ENCODE results near the gene HBM.
"Not testable (repeated sequence)": the region's sequence is repeated elsewhere in the genome, so short reads cannot be mapped to it uniquely, and the experiment has no call there.

HBM gene, protein sequence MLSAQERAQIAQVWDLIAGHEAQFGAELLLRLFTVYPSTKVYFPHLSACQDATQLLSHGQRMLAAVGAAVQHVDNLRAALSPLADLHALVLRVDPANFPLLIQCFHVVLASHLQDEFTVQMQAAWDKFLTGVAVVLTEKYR

DNA sequence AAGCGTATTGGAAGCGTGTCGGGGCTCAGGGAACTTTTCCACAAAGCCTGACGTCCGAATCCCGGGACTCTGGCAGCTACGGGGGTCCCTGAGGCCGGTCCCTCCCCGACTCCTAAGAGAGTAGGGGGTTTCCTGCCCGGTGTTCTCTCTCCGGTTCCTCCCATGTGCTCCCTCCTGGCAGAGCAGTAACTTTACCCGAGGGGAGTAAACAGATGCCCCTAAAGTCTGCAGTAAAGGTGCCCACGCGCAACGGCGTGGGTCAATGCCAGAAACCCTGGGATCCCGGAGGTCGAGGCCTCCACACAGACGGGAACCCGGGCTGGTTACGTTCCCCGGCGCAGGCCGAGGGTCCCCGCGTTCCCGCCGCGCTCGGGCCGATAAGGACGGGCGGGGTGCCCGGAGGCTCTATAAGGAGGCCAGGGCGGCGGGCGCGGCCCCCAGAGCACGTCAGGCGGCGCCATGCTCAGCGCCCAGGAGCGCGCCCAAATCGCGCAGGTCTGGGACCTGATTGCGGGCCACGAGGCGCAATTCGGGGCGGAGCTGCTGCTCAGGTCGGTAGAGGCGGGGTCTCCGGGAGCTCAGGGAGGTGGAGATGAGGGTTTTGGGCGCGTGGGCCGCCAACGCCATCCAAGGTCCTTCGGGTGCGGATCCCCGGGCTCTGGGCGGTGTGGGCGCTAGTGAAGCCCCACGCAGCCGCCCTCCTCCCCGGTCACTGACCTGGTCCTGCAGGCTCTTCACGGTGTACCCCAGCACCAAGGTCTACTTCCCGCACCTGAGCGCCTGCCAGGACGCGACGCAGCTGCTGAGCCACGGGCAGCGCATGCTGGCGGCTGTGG, at the start of gene HBM:
TSS of gene HBM (plus strand) at position 440 of the 836 bp plus-strand sequence. CDS start at position 460, 20 bp downstream.
- DNase-seq (ENCODE audit: low read depth): no peak

DNA sequence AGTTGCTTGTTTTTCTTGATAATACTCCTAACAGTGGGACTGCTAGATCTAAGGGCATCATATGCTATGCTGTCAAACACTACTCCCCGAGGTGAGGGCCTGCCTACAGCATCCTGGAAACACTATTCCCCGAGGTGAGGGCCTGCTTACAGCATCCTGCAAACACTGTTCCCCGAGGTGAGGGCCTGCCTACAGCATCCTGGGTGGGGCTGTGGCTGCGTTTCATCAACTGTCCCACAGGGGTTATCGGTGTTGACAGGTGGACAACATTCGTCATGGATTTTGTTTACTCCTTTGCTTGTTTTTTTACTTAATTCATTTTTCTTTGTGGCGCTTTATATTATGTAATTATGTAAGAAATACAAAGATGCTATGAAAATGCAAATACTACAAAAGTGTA, 49.8 kb upstream of the HBM start:
- no peak for DNase-seq (ENCODE audit: low read depth)

DNA sequence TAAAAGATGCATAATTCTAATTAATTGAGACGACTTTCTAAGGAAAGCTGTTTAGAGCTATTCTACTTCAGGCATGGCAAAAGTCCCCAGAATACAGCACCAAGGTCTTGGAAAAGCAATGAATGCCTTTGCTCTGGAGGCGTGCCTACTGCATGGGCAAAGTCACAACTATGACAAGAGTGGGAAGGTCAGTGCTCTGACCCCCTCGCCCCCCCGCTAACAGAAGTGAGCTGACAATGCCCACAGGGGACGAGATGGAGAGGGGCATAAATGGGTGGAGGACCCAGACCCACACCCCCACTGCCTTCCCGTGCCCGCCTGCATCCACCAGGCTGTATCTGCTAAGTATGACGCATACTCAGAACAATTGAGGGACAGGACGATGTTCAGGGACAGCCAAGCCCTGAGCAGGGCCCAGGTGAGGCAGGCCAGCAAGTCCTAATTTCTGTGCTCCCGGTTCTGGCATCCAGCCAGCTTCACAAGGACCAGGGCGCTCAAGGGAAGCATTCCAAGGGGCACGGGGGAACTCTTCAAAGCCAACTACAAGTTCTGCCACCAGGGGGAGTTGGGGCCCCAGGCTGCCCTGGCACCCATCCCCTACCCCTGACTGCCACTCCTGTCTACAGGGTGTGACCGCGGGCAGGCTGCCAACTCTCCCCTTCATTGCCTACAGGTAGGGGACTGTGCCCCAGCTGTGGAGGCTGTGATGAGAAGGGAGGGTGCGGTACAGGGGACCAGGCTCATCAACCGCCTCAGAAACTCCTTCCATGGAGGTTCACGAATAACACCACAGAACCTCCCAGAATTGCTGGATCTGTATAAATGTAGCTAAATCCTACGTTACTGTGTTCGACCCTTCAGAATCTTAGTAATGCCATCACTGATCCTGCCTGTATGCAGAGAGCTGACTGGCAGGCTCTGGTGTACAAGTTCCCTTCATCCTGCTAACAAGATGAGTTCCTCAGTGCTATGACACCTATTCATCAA, 48.1 kb upstream of the HBM start:
- no peak for DNase-seq (ENCODE audit: low read depth)

DNA sequence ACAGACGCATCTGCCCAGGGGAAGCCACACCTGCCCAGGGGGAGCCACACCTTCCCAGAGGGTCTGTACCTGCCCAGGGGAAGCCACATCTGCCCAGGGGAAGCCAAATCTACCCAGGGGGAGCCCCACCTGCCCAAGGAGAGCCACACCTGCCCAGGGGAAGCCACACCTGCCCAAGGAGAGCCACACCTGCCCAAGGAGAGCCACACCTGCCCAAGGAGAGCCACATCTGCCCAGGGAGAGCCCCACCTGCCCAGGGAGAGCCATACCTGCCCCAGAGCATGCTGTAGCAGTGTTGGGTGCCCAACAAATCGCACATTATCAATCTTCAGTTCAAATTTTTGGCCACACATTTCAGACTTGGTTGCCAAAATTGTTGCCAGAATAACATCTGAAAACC, 46.9 kb upstream of the HBM start:
- no peak for DNase-seq (ENCODE audit: low read depth)

DNA sequence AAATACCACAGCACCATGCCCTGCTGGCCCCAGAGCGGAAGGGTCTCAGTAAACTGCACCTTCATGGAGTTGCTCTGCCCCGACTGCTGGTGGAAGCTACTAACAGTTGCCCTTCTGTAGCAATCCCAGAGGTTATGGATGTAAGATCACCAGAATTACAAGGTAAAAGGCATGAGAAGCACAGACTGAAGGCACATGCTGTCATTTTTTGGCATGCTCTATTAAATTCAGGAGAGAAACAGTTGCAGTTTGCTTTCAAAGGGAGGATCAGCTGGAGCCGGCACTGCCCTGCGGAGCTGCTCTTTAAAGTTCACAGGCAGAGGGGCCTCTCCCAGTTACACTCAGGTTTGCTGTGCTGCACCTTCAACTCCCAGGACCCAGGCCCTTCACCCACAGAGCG, 46.5 kb upstream of the HBM start:
- no peak for DNase-seq (ENCODE audit: low read depth)

DNA sequence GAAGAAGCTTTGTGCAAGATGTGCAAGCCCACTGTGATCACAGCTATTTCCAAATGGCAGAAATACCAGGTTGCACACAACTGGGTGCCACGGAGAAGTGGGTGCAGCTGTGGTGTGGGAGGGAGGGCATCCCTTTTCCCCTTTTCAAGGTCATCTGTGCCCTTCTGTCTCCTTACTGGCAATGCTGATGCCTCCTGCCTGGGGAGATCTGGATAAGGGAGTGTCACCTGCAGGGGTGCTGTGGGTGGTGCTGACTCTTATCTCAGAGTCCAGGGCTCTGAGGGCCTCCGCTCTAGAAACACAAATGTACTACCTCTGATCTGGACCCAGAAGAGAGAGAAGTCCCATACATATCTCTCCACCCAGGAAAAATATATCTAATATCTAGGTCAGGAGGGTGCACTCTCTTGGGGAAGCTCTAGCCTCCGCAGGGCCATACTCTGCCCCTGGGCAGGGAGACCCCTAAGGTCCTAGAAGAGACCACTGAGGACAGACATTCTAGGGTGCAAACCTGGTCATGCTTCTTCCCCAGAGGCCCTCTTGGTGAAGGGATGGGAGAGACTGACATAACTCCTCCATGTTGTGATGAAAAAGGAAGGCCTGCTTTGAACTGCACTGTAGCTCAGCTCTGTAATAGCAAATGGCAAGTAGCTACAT, 45.8 kb upstream of the HBM start:
- no peak for DNase-seq (ENCODE audit: low read depth)

DNA sequence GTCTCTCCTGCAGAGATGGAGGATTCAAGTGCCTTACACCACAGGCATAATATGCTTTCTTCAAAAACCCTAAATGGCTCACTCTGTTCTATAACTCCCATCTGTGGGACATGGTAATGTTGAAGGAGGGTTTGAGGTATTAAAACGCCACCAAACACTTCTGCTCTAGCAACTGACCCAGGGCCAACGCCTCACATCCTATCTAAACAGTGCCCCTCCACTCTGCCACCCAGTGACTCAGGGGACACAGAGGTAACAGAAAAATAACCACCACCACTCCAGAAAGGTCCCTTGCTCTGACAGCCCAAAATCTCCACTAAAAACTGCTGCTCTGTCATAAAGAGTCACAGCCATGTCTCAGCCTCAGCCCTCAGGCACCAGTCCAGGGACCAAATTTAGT, 45.0 kb upstream of the HBM start:
- DNase-seq (ENCODE audit: low read depth): no peak

DNA sequence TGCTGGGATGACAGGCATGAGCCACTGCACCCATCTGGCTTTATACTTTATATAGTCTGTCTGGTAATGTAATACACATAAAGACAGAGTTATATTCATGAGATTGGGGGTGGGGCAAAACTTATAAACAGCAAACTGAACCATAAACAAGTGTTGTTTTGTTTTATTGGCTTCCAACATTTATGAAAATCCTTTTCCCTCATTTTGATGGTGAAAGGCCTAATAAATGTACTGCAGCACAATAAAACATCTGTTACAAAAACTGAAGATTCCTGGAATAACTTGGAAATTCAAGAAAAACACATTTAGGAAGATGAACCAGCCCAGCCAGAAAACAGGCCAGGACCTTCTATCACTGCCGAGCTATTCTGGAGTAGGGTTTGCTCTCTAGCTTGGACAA, 43.4 kb upstream of the HBM start:
- DNase-seq (ENCODE audit: low read depth): no peak

DNA sequence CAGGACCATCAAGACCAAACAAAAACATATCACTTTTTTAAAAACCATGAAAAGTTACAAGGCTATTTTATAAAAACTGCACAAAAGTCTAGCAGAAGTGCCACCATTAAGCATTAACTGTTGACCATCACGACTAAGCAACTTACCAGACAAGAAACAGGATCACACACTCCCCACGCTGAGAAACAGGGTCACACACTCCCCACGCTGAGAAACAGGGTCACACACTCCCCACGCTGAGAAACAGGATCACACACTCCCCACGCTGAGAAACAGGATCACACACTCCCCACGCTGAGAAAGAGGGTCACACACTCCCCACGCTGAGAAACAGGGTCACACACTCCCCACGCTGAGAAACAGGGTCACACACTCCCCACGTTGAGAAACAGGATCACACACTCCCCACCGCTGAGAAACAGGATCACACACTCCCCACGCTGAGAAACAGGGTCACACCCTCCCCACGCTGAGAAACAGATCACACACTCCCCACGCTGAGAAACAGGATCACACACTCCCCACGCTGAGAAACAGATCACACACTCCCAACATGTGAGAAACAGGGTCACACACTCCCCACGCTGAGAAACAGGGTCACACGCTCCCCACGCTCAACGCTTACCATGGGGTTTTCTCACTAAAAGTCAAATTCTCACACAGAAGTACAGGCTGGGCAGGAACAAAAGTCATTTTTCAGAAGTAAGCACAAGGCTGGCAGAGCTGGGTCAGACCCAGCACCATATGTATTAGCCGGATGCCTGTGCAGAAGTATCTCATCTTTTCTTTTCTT, 42.0 kb upstream of the HBM start:
- DNase-seq (ENCODE audit: low read depth): not testable (repeated sequence)

DNA sequence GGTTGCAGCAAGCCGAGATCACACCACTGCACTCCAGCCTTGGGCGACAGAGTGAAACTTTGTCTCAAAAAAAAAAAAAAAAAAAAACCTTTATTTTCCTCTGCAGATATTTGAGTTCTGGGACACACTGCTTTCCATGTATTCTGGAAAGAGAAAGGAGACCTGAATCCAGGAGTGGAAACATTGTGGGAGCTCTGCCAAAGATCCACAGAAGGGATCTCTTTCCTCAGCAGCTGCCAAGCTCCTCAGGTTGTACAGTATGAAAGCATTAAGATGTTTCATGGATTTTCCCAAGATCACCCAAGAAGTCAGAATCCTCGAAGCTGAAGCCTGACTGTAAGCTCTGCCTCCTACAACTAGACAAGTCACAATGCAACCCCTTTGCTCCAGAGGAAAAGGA, 40.8 kb upstream of the HBM start:
- no peak for DNase-seq (ENCODE audit: low read depth)

DNA sequence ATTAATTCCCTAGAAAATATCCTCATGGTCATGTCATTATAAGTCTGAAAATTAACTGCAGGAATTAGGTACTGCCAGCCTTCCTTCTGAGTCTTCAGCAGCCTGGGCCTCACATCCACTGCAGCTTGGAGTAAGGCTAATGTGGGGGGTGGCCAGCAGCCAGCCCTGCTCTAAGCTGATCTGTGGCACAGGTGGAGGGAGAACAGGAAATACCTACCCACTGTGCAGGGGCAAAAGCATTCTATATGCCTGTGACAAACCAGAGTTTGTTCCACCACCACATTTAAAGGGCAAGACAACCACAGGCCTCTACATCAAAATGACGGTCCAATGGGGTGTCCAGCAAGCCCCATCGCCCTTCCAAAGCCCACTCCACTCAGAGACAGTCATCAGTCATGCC, 36.7 kb upstream of the HBM start:
- no peak for DNase-seq (ENCODE audit: low read depth)

DNA sequence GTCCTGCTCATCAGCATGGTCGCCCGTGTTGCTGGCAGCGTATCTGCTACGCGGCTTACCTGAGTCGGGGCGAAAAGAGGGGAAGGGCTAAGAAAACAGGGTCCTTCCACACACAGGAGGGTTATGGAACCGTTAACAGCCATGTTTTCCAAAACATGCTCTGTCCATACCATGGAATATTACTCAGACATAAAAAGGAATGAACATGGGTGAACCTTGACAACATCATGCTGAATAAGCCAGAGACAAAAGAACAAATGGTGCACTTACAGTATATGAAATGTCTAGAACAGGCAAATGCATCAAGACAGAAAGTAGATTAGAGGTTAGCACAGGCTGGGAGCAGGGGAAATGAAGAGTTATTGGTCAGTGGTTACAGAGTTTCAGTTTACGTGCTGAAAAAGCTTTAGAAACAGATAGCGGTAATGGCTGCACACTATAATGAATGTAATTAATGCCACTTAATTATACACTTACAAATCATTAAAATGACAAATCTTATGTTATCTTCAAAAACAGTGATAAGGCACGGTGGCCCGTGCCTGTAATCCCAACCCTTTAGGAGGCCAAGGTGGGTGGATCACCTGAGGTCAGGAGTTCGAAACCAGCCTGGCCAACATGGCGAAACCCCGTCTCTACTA, 35.1 kb upstream of the HBM start:
- no peak for DNase-seq (ENCODE audit: low read depth)

DNA sequence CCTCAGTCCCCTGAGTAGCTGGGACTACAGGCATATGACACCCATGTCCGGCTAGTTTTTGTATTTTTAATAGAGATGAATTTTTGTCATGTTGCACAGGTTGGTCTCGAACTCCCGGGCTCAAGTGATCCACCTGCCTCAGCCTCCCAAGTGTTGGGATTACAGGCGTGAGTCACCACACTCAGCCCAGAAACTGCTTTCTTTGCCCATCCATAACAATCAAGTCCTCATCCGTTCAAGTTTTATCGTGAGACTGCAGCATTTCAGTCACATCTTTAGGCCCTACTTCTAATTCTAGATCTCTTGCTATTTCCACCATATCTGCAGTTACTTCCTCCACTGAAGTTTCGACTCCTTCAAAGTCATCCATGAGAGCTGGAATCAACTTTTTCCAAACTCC, 33.7 kb upstream of the HBM start:
- no peak for DNase-seq (ENCODE audit: low read depth)

DNA sequence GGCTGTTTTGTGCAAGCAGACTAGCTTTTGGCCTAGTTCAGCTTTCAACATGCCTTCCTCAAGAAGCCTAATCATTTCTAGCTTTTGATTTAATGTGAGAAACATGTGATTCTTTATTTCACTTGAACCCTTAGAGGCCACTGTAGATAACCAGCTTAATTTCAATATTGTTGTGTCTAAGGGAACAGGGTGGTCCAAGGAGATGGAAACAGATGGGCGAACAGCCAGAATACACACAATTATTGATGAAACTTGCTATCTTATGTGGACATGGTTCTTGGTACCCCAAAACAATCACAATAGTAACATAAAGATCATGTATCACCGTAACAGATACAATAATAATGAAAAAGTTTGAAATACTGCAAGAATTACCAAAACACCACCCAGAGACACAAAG, 32.1 kb upstream of the HBM start:
- no peak for DNase-seq (ENCODE audit: low read depth)

DNA sequence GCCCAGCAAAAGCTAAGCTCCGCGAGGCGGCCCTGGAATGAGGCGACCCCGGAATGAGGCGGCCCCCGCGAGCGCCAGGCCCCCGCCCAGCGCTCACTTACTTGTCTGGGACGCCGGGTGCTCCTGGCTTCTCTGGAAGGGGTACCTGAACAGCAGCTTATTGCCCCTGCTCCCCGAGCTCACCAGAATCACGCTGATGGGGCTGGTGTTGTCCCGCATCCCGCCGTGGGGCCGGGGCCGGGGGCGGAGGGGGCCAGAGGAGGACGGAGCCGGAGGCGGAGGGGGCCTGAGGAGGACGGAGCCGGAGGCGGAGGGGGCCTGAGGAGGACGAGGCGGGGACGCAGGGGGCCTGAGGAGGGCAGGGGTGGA, 27.7 kb upstream of the HBM start:
- DNase-seq (ENCODE audit: low read depth): no peak

DNA sequence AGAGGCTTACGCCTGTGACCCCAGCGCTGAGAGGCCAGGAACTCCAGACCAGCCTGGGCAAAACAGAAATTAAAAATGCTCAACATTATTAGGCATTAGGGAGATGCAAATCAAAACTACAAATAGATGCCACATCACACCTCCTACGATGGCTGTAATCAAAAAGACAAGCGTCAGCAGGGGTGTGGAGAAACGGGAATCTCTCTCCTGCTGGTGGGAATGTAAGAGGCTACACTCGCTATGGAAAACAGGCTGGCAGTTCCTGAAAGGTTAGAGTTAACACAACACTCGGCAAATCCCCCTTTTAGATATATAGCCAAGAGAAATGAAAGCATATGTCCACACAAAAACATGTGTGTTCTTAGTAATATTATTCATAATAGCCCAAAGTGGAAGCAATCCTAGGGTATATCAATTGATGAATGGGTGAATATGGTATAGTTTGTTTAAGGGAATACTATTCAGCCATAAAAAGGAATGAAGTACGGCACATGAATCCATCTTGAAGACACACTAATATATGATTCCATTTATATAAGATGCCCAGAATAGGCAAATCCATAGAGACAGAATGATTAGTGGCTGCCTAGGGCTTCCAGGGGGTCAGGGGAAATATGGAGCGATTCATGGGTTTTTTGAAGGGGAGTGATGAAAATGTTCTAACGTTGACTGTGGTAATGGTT, 25.5 kb upstream of the HBM start:
- no peak for DNase-seq (ENCODE audit: low read depth)

DNA sequence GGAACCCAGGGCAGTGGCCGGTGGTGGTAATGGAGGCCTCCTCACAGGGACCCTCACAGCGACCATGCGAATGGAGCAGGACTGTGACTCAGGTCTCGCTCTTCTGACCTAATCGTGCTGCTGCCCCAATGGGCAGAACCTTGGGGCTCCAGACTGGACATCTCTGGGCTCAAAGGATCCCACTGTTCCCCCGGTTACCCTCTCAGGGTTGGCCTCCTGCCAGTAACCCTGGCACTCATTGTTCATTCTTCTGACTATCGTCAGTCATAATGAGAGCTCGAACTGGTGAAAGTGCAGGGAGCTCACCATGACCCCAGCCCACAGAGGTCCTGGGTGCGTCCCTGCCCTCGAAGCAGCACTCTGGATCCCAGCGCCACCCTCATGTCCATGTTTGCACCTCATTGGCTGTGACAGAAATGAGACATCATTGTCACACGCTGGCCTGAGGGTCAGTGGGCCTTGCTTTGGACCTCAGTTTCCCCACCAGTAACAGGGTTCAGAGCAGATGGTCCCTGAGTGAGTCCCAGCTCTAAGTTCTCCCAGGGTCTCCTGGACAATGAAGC, 23.3 kb upstream of the HBM start:
- no peak for DNase-seq (ENCODE audit: low read depth)

DNA sequence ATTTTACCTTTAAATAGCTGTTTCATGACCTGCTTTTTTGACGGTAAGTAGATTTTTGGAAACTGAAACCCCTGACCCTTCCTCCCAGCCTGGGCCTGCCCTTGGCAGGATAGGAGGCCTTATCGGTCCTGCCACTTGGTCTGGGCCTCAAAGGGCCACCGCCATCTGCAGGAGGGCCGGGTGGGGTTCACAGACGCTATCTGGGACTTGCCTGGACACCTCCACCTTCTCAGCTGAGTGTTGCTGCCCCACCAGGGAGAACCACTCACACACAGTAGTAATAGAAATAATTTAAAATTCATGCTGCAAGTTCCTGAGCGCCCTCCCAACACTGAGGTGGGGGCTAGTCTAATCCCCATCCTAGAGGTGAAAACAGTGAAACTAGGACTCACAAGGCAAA, 22.7 kb upstream of the HBM start:
- DNase-seq (ENCODE audit: low read depth): no peak

DNA sequence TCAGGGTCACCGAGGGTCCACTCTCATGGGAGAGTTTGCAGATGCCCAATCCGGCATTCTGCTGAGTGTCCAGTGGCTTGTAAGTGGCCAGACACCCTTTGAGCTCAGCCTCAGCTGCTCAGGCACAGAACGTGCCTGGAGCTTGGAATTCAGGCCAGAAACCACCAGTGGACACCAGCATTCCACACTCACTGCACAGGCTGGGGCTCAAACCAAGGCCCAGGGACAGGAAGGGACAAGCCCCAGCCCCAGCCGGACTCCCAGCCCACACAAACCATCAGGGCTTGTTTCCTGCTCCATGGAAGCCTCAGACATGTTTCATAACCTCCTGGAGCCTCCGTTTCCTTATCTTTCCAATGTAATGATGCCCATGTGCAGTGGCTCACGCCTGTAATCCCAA, 22.3 kb upstream of the HBM start:
- no peak for DNase-seq (ENCODE audit: low read depth)

DNA sequence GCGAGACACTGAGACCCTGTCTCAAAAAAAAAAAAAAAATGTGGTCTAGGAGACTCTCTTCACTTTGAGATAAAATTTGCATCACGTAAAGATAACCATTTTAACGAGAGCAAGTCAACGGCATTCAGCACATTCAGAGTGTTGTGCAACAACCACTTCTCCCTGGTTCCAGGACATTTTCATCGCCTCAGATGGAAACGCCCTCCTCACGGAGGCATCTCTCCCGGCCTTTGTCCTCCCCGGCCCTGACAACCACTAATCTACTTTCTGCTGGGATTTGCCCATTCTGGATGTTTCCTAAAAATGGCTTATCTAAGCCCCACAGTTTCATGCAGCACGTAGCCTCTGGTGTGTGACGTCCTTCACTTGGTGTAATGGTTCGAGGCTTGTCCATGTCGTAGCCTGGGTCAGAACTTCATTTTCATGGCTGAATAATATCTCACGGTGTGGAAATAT, 21.0 kb upstream of the HBM start:
- DNase-seq (ENCODE audit: low read depth): no peak
